Neural progenitor cell (in vitro differentiated cells): ENCODE measurements around the gene RTL9. TPM values are rescaled to one million over a fixed set of nuclear protein-coding genes. Genes with fewer than 3 reads are reported as not detected.

Experiments used
- DNase-seq: peaks from one replicate; pipeline ENCODE4 v3.0.0-alpha.2; 2016; ENCODE audit warnings: low spot score
- H2AFZ ChIP-seq: fragments of 200-600 bp; sonication (generic); replicated peaks from 2 replicates; pipeline ENCODE4 v1.6.1; 2016; ENCODE audit warnings: antibody characterized with exemption
- H3F3A ChIP-seq: fragments of 200-600 bp; sonication (generic); 2 replicates; pipeline ENCODE4 v1.6.1; 2016; ENCODE audit warnings: antibody characterized with exemption, low read depth
- H3K27ac ChIP-seq: fragments of 200-600 bp; sonication (generic); 2 replicates; pipeline ENCODE4 v1.5.1; 2016; ENCODE audit warnings: mild to moderate bottlenecking
- H3K27me3 ChIP-seq: fragments of 200-600 bp; sonication (generic); 2 replicates; pipeline ENCODE4 v1.6.1; 2016; ENCODE audit warnings: mild to moderate bottlenecking, moderate library complexity
- H3K36me3 ChIP-seq: fragments of 200-600 bp; sonication (generic); 2 replicates; pipeline ENCODE4 v1.5.1; 2016
- H3K4me1 ChIP-seq: fragments of 200-600 bp; sonication (generic); 2 replicates; pipeline ENCODE4 v1.6.1; 2016; ENCODE audit warnings: mixed run types
- H3K4me2 ChIP-seq: fragments of 200-600 bp; sonication (generic); 2 replicates; pipeline ENCODE4 v1.6.1; 2016
- H3K4me3 ChIP-seq: fragments of 200-600 bp; sonication (generic); 2 replicates; pipeline ENCODE4 v1.5.1; 2016
- H3K79me2 ChIP-seq: fragments of 200-600 bp; sonication (generic); 2 replicates; pipeline ENCODE4 v1.6.1; 2016; ENCODE audit warnings: low read depth
- H3K9ac ChIP-seq: fragments of 200-600 bp; sonication (generic); 2 replicates; pipeline ENCODE4 v1.6.1; 2016
- H3K9me3 ChIP-seq: fragments of 200-600 bp; sonication (generic); 2 replicates; pipeline ENCODE4 v1.5.1; 2016; ENCODE audit warnings: low read depth
- H4K20me1 ChIP-seq: fragments of 200-600 bp; sonication (generic); 2 replicates; pipeline ENCODE4 v1.6.1; 2016; ENCODE audit warnings: low read depth
- H3K27ac Mint-ChIP-seq: 3 replicates; pipeline ENCODE4 v1.8.0; 2021; ENCODE audit warnings: mixed read lengths
- H3K27me3 Mint-ChIP-seq: 2 replicates; pipeline ENCODE4 v1.8.0; 2022; ENCODE audit warnings: low read depth, mild to moderate bottlenecking, inconsistent platforms, moderate library complexity, mixed read lengths; ENCODE audit not compliant: insufficient read depth
- H3K36me3 Mint-ChIP-seq: 3 replicates; pipeline ENCODE4 v1.8.0; 2021; ENCODE audit warnings: mixed read lengths
- H3K4me1 Mint-ChIP-seq: 3 replicates; pipeline ENCODE4 v1.8.0; 2021; ENCODE audit warnings: mixed read lengths
- H3K4me3 Mint-ChIP-seq: 3 replicates; pipeline ENCODE4 v1.8.0; 2021; ENCODE audit warnings: mild to moderate bottlenecking, moderate library complexity, mixed read lengths
- H3K9me3 Mint-ChIP-seq: 3 replicates; pipeline ENCODE4 v1.8.0; 2020; ENCODE audit warnings: mixed read lengths
- EZH2 ChIP-seq: fragments of 200-600 bp; sonication (generic); IDR thresholded peaks from 2 replicates; pipeline ENCODE4 v1.6.1; 2017; ENCODE audit warnings: antibody characterized with exemption, mild to moderate bottlenecking, moderate library complexity
- EZH2phosphoT487 ChIP-seq: fragments of 200-600 bp; sonication (generic); IDR thresholded peaks from 2 replicates; pipeline ENCODE4 v1.6.1; 2017; ENCODE audit warnings: antibody characterized with exemption
- total RNA-seq: library from RNA; depleted of rRNA; stranded (reverse); fragments of >200 nt; gene quantifications from 2 replicates; pipeline ENCODE4 v1.2.3, GENCODE V29; 2015; ENCODE audit warnings: low replicate concordance
- TF ChIP-seq, protein P1 (sequence below): fragments of 200-600 bp; sonication (generic); IDR thresholded peaks from 2 replicates; pipeline ENCODE4 v1.5.1; 2017; ENCODE audit warnings: antibody characterized with exemption, mild to moderate bottlenecking

Gene RTL9
- total RNA-seq, 1 donor from 2014 or later, result 0.49 TPM

DNA sequence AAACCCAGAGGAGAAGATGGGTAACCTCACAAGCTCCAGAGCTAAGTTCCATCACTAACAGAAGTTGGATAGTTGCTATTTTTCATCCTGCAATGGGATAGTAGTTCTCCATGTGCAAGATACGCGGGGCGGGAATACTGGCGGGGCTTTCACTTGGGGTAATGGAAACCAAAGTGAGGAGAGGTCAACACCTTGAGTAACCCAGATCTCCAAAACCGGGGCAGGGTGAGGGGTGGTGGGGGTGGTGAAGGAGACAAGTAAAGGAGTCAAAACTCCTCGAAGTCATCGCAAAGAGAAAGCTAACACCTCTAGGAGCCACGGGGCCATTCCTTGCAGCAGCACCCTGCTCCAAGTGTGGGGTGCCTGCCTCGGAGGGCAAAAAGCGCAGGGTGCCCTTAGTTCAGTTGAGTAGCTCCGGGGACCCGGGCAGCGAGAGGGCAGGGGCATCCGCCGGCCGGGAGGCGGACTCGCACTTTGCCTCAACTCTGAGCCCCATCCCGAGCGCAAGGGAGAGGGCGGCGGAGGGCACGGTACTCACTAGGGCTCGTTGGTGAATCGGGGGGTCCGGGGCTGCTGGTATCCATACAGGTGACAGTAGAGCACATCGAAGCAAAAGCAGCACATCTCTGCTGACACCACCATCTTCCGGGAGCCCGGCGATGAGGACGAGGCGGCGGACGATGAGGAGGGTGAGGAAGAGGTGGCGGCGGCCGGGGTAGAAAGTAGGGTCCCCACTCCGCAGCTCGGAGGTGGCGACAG lies 41.4 kb upstream of the RTL9 start:
- peak overlapping the region; percentile 69 for H2AFZ ChIP-seq
- Mint-ChIP-seq H3K4me3 (peak overlapping the region; percentile 99), H3K27ac (peak overlapping the region; percentile 96), H3K27me3 (peaks cover 3% of the 10 kb centered on the region), H3K4me1 (peaks cover 29% of the 10 kb centered on the region), H3K36me3 (no peaks in the 10 kb centered on the region), H3K9me3 (no peaks in the 10 kb centered on the region)
- H4K20me1 ChIP-seq, result peaks cover 5% of the 10 kb centered on the region
- no peaks in the 10 kb centered on the region for H3K36me3 ChIP-seq
- TF ChIP-seq EZH2 (no peak), EZH2phosphoT487 (no peak)
- TF ChIP-seq, protein P1, sequence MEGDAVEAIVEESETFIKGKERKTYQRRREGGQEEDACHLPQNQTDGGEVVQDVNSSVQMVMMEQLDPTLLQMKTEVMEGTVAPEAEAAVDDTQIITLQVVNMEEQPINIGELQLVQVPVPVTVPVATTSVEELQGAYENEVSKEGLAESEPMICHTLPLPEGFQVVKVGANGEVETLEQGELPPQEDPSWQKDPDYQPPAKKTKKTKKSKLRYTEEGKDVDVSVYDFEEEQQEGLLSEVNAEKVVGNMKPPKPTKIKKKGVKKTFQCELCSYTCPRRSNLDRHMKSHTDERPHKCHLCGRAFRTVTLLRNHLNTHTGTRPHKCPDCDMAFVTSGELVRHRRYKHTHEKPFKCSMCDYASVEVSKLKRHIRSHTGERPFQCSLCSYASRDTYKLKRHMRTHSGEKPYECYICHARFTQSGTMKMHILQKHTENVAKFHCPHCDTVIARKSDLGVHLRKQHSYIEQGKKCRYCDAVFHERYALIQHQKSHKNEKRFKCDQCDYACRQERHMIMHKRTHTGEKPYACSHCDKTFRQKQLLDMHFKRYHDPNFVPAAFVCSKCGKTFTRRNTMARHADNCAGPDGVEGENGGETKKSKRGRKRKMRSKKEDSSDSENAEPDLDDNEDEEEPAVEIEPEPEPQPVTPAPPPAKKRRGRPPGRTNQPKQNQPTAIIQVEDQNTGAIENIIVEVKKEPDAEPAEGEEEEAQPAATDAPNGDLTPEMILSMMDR, result no peak
- no peak overlapping the region for H3K27ac ChIP-seq
- peak; percentile 43 for DNase-seq
- peaks cover 7% of the 10 kb centered on the region for H3K27me3 ChIP-seq
- H3K4me1 ChIP-seq, result peaks cover 6% of the 10 kb centered on the region
- H3K9ac ChIP-seq, result peak overlapping the region; percentile 42
- peak overlapping the region; percentile 85 for H3K4me2 ChIP-seq
- H3K9me3 ChIP-seq, result no peaks in the 10 kb centered on the region
- H3K4me3 ChIP-seq, result peak overlapping the region; percentile 78
- peaks cover 50% of the 10 kb centered on the region for H3K79me2 ChIP-seq
- no peaks in the 10 kb centered on the region for H3F3A ChIP-seq

DNA sequence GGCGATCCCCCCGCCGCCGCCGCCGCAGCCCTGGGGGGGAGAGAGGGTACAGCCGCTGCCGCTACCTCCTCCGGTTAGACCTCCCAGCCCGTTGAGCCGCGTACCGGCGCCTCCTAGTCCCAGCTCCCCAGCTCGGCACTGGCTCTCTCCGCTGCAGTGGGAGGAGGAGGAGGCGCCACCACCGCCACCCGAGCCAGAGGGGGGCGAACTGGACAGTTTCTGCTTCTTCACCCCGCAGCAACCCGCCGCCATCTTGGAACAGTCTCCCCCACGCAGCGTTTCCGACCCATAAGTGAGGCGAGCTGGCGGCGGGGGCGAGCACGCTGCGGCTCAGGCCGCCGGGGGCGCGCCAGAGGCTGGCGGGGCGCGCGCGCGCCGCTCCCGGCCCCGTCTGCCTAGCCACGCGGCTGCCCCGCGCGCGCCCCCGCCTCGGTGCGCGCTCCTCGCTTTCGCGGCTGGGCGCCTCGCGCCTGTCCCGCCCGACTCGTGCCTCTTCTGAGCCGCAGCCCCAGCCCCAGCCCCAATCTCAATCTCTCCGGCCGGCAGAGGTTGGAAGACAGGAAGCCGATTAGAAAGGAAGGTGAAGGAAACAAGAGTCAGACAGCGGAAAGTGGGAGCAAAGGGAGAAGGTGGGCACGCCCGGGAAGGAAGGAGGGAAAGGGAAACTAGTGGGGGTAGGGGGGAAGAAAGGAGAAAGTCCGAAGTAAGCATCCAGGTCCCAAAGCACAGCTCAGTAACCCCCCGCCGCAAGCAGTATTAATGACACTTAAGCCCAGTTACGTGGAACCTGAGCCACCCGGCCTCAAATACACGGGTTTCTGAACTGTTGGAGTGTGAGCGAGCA lies 40.6 kb upstream of the RTL9 start, which contains the start of gene AMMECR1:
AMMECR1 (minus strand) TSS at position 266 of the 844 bp plus-strand sequence; CDS start at position 252, 14 bp downstream.
- peak within 1 kb of the TSS; percentile 99 for H3K4me3 Mint-ChIP-seq
- H3K9me3 ChIP-seq, result no peaks in the 10 kb centered on the region
- peaks cover 7% of the 10 kb centered on the region for H3K27me3 ChIP-seq
- DNase-seq, result peak; percentile 92
- H3F3A ChIP-seq, result no peaks in the 10 kb centered on the region
- peak within 1 kb of the TSS; percentile 78 for H3K27ac ChIP-seq
- H3K27ac Mint-ChIP-seq, result peak within 1 kb of the TSS; percentile 96
- H3K4me1 ChIP-seq, result peaks cover 6% of the 10 kb centered on the region
- TF ChIP-seq EZH2 (no peak), EZH2phosphoT487 (no peak)
- TF ChIP-seq, protein P1, result no peak
- H4K20me1 ChIP-seq, result peaks cover 5% of the 10 kb centered on the region
- no peaks in the 10 kb centered on the region for H3K9me3 Mint-ChIP-seq
- peaks cover 42% of the 10 kb centered on the region for H3K79me2 ChIP-seq
- H3K36me3 Mint-ChIP-seq, result no peaks in the 10 kb centered on the region
- peak within 1 kb of the TSS; percentile 78 for H3K4me3 ChIP-seq
- H3K9ac ChIP-seq, result peak within 1 kb of the TSS; percentile 42
- H3K4me1 Mint-ChIP-seq, result peaks cover 29% of the 10 kb centered on the region
- H3K27me3 Mint-ChIP-seq, result peaks cover 3% of the 10 kb centered on the region
- peak within 1 kb of the TSS; percentile 92 for H2AFZ ChIP-seq
- H3K4me2 ChIP-seq, result peak within 1 kb of the TSS; percentile 85
- no peaks in the 10 kb centered on the region for H3K36me3 ChIP-seq

DNA sequence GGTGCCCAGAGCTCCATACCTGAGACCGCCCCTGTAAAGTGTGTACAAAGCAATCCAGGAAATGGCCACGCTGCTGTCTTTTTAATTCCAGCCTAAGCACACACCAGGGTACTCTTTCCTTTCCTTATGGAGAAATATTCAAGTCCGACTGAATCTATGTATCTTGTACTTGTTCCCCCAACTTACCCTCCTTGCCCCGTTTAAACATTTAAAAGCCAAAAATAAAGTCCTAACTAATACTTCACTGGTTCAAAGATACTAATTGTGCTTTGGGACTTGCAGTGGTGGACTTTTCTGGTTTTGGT lies 40.0 kb upstream of the RTL9 start:
- no peak for TF ChIP-seq EZH2phosphoT487
- peak overlapping the region; percentile 48 for H3K4me3 ChIP-seq
- H3K79me2 ChIP-seq, result peaks cover 36% of the 10 kb centered on the region
- H3K27ac Mint-ChIP-seq, result peak overlapping the region; percentile 93
- peaks cover 27% of the 10 kb centered on the region for H3K4me1 Mint-ChIP-seq
- peak overlapping the region; percentile 81 for H3K4me2 ChIP-seq
- H4K20me1 ChIP-seq, result peaks cover 5% of the 10 kb centered on the region
- no peaks in the 10 kb centered on the region for H3K36me3 ChIP-seq
- no peaks in the 10 kb centered on the region for H3K9me3 ChIP-seq
- no peak for DNase-seq
- H3K4me3 Mint-ChIP-seq, result peak overlapping the region; percentile 95
- H3K4me1 ChIP-seq, result peaks cover 6% of the 10 kb centered on the region
- H3K36me3 Mint-ChIP-seq, result no peaks in the 10 kb centered on the region
- H2AFZ ChIP-seq, result peak overlapping the region; percentile 92
- peaks cover 7% of the 10 kb centered on the region for H3K27me3 ChIP-seq
- H3K9me3 Mint-ChIP-seq, result no peaks in the 10 kb centered on the region
- H3F3A ChIP-seq, result no peaks in the 10 kb centered on the region
- H3K9ac ChIP-seq, result no peak overlapping the region
- H3K27me3 Mint-ChIP-seq, result peaks cover 3% of the 10 kb centered on the region
- no peak overlapping the region for H3K27ac ChIP-seq
